Measurements from ENCODE around the gene SIRT2.

Gene SIRT2

GRCh38 chr19:38842439-38843174, 56.8 kb downstream of the SIRT2 start:
- peak; percentile 58 to 77 for DNase-seq

GRCh38 chr19:38841787-38842438, 57.5 kb downstream of the SIRT2 start:
- peak; percentile 50 to 69 for DNase-seq

GRCh38 chr19:38841180-38841766, 58.1 kb downstream of the SIRT2 start:
- no peak for DNase-seq

GRCh38 chr19:38840583-38840968, 58.8 kb downstream of the SIRT2 start:
- DNase-seq = no peak

GRCh38 chr19:38839816-38840582, 59.4 kb downstream of the SIRT2 start:
- no peak for DNase-seq

- DNase-seq = no peak
These were observed 60.2 kb downstream of the SIRT2 start for GRCh38 chr19:38838986-38839761.

GRCh38 chr19:38838208-38838985, 61.0 kb downstream of the SIRT2 start:
- no peak for DNase-seq

- DNase-seq = no peak
These were observed 61.7 kb downstream of the SIRT2 start for GRCh38 chr19:38837656-38838121.

GRCh38 chr19:38836983-38837626, 62.3 kb downstream of the SIRT2 start:
- DNase-seq = no peak

- no peak for DNase-seq
These were observed 63.0 kb downstream of the SIRT2 start for GRCh38 chr19:38836159-38836982.

GRCh38 chr19:38834590-38834989, 64.8 kb downstream of the SIRT2 start:
- DNase-seq = no peak

GRCh38 chr19:38834104-38834490, 65.3 kb downstream of the SIRT2 start:
- DNase-seq = no peak

- no peak for DNase-seq
These were observed 66.4 kb downstream of the SIRT2 start for GRCh38 chr19:38833092-38833425.

GRCh38 chr19:38831142-38831605, 68.2 kb downstream of the SIRT2 start:
- peak in 1 of 2 donors; percentile 18 for DNase-seq

- DNase-seq = no peak
These were observed 69.2 kb downstream of the SIRT2 start for GRCh38 chr19:38830039-38830733.

- peak in 1 of 2 donors; percentile 14 for DNase-seq
These were observed 70.2 kb downstream of the SIRT2 start for GRCh38 chr19:38829203-38829602.

Data from CD4-positive, alpha-beta T cell treated with Interferon alpha-2 for 1 hour (primary cell).